ENCODE data around the gene CEPT1.

DNA sequence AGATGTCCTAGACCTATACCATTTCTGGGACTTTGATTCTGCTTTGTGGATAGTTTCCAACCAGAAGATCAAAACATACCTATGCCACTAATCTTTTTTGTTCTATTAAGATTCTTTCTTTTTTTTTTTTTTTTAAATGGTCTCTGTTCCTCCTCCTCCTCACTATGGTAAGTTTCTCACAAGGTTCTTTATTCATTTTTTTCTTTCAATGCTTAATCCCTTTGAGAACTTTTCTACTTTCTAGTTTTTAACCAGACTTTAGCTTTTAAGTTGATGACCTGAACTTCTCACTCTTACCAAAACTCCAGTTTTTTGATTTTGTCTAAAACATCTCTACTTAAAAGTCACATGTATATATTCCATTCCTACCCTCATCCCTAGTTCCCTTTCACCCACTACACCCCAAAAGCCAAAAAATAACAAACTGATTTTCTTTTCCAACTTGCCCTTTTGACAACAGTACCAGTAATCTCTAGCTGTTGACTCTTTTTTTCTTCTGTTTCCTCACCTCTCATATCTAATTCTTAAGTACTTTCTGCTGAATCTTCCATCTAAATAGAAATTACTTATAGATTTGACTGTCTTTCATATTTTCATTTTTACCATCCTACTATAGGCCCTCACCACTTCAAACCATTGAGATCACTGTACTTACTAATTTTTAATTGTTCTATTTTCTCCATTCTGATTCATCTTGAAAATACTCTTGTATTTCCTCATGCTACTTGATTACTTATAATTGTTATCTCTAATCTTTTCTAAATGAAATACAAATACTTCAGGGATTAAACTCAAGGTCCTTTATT is 6.1 kb downstream of the CEPT1 start:
- TF ChIP-seq RAD21 (IDR thresholded peaks at IDR 0.05; ENCODE audit: low read depth) (no peak), POLR2A (IDR thresholded peaks at IDR 0.05; ENCODE audit: borderline replicate concordance, extremely low read depth, insufficient read depth, insufficient read length) (no peak), ZFX (IDR thresholded peaks at IDR 0.05) (no peak), POLR2AphosphoS5 (IDR thresholded peaks at IDR 0.05; ENCODE audit: low read depth, low read length) (no peak), SIN3A (IDR thresholded peaks at IDR 0.05; ENCODE audit: low read depth) (no peak), CEBPB (IDR thresholded peaks at IDR 0.05; ENCODE audit: low read depth) (no peak), CBX3 (IDR thresholded peaks at IDR 0.05; ENCODE audit: low read depth) (no peak), ELF1 (IDR thresholded peaks at IDR 0.05; ENCODE audit: borderline replicate concordance, low read depth) (no peak)
- TF ChIP-seq, protein P1, sequence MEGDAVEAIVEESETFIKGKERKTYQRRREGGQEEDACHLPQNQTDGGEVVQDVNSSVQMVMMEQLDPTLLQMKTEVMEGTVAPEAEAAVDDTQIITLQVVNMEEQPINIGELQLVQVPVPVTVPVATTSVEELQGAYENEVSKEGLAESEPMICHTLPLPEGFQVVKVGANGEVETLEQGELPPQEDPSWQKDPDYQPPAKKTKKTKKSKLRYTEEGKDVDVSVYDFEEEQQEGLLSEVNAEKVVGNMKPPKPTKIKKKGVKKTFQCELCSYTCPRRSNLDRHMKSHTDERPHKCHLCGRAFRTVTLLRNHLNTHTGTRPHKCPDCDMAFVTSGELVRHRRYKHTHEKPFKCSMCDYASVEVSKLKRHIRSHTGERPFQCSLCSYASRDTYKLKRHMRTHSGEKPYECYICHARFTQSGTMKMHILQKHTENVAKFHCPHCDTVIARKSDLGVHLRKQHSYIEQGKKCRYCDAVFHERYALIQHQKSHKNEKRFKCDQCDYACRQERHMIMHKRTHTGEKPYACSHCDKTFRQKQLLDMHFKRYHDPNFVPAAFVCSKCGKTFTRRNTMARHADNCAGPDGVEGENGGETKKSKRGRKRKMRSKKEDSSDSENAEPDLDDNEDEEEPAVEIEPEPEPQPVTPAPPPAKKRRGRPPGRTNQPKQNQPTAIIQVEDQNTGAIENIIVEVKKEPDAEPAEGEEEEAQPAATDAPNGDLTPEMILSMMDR (IDR thresholded peaks at IDR 0.05 in 2 of 3, conservative IDR thresholded peaks at IDR 0.05 in 1 of 3; ENCODE audit: borderline replicate concordance in 1 of 3, insufficient read depth in 1 of 3, low read depth in 2 of 3, low read length in 2 of 3), result no peak
- TF ChIP-seq, protein P2, sequence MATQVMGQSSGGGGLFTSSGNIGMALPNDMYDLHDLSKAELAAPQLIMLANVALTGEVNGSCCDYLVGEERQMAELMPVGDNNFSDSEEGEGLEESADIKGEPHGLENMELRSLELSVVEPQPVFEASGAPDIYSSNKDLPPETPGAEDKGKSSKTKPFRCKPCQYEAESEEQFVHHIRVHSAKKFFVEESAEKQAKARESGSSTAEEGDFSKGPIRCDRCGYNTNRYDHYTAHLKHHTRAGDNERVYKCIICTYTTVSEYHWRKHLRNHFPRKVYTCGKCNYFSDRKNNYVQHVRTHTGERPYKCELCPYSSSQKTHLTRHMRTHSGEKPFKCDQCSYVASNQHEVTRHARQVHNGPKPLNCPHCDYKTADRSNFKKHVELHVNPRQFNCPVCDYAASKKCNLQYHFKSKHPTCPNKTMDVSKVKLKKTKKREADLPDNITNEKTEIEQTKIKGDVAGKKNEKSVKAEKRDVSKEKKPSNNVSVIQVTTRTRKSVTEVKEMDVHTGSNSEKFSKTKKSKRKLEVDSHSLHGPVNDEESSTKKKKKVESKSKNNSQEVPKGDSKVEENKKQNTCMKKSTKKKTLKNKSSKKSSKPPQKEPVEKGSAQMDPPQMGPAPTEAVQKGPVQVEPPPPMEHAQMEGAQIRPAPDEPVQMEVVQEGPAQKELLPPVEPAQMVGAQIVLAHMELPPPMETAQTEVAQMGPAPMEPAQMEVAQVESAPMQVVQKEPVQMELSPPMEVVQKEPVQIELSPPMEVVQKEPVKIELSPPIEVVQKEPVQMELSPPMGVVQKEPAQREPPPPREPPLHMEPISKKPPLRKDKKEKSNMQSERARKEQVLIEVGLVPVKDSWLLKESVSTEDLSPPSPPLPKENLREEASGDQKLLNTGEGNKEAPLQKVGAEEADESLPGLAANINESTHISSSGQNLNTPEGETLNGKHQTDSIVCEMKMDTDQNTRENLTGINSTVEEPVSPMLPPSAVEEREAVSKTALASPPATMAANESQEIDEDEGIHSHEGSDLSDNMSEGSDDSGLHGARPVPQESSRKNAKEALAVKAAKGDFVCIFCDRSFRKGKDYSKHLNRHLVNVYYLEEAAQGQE (IDR thresholded peaks at IDR 0.05; ENCODE audit: low read depth), result no peak
- TF ChIP-seq, protein P3, sequence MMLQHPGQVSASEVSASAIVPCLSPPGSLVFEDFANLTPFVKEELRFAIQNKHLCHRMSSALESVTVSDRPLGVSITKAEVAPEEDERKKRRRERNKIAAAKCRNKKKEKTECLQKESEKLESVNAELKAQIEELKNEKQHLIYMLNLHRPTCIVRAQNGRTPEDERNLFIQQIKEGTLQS (IDR thresholded peaks at IDR 0.05), result no peak
- TF ChIP-seq, protein P4, sequence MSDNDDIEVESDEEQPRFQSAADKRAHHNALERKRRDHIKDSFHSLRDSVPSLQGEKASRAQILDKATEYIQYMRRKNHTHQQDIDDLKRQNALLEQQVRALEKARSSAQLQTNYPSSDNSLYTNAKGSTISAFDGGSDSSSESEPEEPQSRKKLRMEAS (IDR thresholded peaks at IDR 0.05), result no peak
